HG03045 (cell line): ENCODE results near the gene SAG.

Experiments used
- ATAC-seq: cut with Tn5 transposase; IDR thresholded peaks from one replicate; pipeline ENCODE4 v1.9.1; 2021; ENCODE audit warnings: mild to moderate bottlenecking, moderate library complexity; ENCODE audit not compliant: unreplicated experiment

Gene SAG

DNA sequence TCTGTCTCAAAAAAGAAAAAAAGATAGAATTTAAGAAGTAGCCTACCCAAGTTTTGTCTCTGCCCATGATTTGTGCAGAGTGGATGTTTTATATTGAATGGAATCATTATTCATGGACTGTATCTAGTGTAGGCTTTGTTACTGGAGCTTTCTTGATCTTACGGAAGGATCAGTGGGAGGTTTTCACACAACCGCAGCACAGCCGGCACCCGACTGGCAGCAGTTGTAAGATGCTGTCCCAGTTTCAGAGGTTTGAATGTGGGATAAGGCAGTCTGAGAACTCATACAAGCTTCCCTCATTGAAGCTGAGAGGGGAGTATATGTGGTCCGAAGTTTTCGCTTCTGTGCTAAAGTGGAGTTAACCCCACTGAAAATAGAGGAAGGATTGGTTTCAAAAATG is 19.7 kb upstream of the SAG start:
- no peak for ATAC-seq

DNA sequence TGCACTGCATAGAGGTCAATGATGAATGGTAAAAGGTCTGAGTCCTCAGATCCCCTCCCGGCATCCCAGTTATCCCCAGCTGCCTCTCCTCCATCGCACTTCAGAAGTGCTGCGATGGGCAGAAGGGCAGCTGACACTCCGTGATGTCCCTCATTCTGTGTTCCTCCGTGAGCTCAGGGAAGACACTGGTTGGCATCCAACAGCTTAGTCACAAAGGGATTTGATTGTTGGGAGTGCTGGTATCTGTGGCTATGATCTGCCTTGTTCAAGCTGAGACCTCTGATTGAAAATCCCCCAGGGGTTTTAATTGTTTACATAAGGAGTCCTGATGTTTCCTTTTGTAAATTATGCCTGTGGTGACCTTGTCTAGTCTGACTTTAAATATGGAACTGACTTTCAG is 19.0 kb upstream of the SAG start:
- no peak for ATAC-seq

DNA sequence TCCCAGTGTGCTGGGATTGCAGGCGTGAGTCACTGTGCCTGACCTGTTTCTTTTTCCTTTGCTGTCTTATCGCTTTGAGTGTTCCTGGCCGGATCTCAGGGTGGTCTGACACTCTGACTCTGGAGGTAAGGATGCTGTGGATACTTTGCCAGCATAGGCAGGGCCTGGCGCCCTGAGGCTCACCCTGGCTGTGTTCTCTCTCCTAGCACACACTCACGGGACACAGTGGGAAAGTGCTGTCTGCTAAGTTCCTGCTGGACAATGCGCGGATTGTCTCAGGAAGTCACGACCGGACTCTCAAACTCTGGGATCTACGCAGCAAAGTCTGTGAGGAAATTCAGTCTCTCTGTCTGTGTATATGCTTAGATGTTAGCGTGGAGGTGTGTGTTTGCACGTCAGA is 18.0 kb upstream of the SAG start:
- ATAC-seq, result no peak

- no peak for ATAC-seq
Observed at GRCh38 chr2:233290051-233290845, 17.4 kb upstream of the SAG start.

DNA sequence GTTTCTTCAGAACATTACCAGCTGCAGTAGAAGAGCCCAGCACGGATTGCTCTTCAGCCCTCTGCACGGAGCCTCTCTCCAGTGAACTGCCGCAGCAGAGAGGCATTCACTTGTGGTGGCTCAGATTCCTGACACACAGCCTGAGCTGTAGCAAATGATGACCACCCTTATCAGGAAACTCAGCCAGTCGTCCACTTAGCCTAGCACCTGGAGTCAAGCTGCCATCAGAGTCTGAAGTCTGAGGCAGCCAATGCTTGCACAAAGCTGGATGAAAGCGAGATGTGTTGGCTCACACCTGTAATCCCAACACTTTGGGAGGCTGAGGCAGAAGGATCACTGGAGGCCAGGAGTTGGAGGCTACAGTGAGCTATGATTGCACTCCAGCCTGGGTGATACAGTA is 11.7 kb upstream of the SAG start:
- ATAC-seq, result no peak

- no peak for ATAC-seq
Observed at GRCh38 chr2:233297076-233297475, 10.5 kb upstream of the SAG start.

GRCh38 chr2:233300401-233300800 is 7.2 kb upstream of the SAG start:
- ATAC-seq, result no peak

GRCh38 chr2:233301248-233301647 is 6.4 kb upstream of the SAG start:
- no peak for ATAC-seq

- ATAC-seq, result no peak
Observed at GRCh38 chr2:233301811-233302210, 5.8 kb upstream of the SAG start.

DNA sequence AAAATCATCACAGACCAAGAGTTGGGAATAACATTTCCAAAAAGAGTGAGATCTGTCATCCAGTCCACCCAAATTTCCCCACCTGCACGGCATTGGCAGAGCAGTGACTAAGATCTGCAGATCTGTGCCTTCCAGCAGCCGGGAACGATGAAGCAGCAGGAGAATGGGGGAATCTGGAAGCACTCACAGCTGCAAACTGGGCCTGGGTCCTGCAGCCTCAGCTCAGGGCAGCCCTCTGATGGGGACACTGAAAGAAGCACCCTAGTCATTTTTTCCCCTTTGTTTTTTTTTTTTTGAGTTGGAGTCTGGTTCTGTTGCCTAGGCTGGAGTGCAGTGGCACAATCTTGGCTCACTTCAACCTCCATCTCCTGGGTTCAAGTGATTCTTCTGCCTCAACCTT is 4.4 kb upstream of the SAG start:
- no peak for ATAC-seq

GRCh38 chr2:233311241-233311926 is 3.8 kb downstream of the SAG start:
- no peak for ATAC-seq

- ATAC-seq, result no peak
Observed at GRCh38 chr2:233312874-233313273, 5.3 kb downstream of the SAG start.

- ATAC-seq, result no peak
Observed at GRCh38 chr2:233314180-233314925, 6.7 kb downstream of the SAG start.

DNA sequence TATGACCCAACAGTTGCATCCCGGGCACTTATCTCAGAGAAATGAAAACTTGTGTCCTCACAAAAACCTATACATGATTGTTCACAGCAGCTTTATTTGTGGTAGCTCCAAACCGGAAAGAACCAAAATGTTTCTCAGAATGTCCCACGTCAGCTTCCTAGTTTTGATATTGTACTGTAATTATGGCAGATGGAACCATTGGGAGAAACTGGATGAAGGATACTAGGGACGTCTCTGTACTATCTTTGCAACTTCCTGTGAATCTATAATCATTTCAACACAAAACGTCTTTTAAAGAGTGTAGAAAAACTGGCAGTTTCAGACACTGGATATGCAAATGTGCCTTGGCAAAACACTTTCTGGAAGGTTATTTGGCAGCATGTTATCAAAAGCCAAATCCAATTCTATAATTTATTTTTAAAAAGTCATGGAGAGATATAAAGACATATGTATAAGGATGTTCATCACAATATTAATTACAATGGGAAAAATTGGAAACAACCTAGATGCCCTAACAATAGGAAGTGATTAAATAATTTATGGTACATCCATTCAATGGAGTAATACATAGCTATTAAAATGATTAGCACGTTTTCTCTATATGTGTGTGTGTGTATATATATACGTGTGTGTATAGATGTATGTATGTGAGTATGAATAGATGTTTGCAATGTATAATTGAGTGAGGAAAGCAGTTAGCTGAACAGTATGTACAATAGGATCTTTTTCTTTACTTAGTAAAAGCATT is 9.8 kb downstream of the SAG start:
- no peak for ATAC-seq

- ATAC-seq, result no peak
Observed at GRCh38 chr2:233319256-233319655, 11.6 kb downstream of the SAG start.

DNA sequence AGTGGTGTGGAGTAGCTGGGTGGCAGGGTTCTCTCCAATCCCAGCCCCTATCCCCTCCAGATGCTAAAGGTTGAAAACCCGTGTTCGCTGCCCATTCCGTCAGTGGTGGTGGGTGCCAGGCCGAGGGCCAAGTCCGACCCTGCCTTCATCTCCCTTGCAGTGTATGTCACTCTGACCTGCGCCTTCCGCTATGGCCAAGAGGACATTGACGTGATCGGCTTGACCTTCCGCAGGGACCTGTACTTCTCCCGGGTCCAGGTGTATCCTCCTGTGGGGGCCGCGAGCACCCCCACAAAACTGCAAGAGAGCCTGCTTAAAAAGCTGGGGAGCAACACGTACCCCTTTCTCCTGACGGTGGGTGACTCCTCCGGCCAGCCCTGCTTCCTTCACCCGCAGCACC is 12.9 kb downstream of the SAG start:
- no peak for ATAC-seq

GRCh38 chr2:233321166-233321565 is 13.6 kb downstream of the SAG start:
- ATAC-seq, result no peak

DNA sequence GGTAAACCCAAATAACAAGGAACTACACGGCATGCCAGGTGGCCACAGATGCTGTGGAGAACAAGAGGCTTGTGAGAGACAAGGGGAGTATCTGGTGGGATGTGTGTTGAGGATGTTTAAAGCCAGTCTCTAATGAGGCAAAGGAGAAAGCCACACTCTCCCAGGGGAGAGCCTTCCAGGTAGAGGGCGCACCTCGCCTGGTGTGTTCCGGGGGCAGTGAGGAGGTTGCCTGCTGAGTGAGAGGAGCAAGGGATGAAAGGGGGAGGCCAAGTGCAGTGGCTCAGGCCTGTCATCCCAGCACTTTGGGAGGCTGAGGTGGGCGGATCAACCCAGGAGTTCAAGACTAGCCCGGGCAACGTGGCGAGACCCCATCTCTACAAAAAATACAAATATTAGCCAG is 16.2 kb downstream of the SAG start:
- no peak for ATAC-seq

DNA sequence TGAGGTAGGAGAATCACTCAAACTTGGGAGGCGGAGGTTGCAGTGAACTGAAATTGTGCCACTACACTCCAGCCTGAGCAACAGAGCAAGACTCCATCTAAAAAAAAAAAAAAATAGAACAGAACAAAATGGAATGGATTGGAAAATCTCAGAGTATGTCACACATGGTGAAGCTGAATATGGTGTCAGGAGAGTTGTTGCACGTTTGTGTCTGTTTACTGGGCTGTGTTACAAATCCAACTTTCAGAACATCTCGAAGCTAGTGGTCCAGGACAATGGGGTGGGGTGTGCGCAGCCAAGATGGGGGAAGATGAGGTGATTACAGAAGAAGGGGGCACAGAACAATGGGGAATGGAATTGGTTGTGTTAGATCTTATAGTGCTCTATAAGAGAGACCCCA is 17.6 kb downstream of the SAG start:
- no peak for ATAC-seq

DNA sequence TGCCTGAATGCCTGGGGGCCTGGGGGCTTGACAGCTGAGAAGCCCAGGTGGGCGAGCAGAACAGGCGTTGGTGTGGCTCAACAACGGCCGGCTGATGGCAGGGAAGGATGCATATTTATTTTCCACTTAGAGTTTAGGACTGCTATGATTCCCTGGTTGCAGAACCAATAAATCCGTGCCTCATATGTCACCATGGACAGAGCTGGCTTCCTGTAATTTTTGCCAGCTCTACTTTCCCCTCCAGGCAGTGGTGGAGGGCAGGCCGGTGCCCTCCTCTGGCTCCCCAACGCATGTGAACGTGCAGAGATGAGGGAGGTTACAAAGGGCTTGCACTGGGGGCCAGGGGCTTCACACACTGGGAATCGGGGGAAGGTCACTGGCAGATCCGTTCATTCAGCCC is 18.2 kb downstream of the SAG start:
- ATAC-seq, result no peak

DNA sequence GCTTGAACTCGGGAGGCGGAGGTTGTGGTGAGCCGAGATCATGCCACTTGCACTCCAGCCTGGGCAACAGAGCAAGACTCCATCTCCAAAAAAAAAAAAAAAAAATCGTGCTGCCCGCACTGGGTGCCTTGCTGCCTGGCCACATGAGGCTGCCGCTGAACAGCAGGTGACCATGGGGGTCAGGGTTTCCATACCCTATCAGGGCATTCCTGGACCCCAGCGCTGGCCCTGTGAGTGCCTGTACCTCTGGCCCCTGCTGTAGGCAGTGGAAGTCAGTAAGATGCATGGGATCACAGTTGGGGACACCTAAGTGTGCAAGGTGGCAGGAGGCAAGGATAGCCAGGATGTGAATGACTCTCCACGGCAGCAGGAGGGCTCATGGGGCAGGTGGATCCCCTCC is 18.9 kb downstream of the SAG start:
- ATAC-seq, result no peak
